ENCODE data around the gene STIM1.
"Not testable (repeated sequence)": the region's sequence is repeated elsewhere in the genome, so short reads cannot be mapped to it uniquely, and the experiment has no call there.

The STIM1 gene

GRCh38 chr11:4084406-4085125 lies 229.1 kb downstream of the STIM1 start:
- DNase-seq, result no peak

GRCh38 chr11:4085575-4085974 lies 230.1 kb downstream of the STIM1 start:
- no peak for DNase-seq

- no peak for DNase-seq
These were observed 231.3 kb downstream of the STIM1 start for GRCh38 chr11:4086575-4087353.

GRCh38 chr11:4087551-4087950 lies 232.1 kb downstream of the STIM1 start:
- DNase-seq, result no peak

- no peak for DNase-seq
These were observed 234.8 kb downstream of the STIM1 start for GRCh38 chr11:4090258-4090657.

- DNase-seq, result no peak
These were observed 236.6 kb downstream of the STIM1 start for GRCh38 chr11:4092026-4092425.

GRCh38 chr11:4093519-4094347 lies 238.3 kb downstream of the STIM1 start:
- no peak for DNase-seq

- peak; percentile 98 for DNase-seq
These were observed 239.2 kb downstream of the STIM1 start, which contains the start of gene RRM1 for GRCh38 chr11:4094348-4095291. RRM1 (plus strand) TSS chr11:4094799; CDS start chr11:4095013, 214 bp downstream.

- no peak for DNase-seq
These were observed 240.2 kb downstream of the STIM1 start for GRCh38 chr11:4095509-4096230.

GRCh38 chr11:4098026-4098621 lies 242.7 kb downstream of the STIM1 start:
- no peak for DNase-seq

GRCh38 chr11:4102711-4103110 lies 247.2 kb downstream of the STIM1 start:
- DNase-seq, result no peak

GRCh38 chr11:4103269-4103668 lies 247.8 kb downstream of the STIM1 start:
- DNase-seq, result no peak

GRCh38 chr11:4105916-4106315 lies 250.5 kb downstream of the STIM1 start:
- DNase-seq, result no peak

GRCh38 chr11:4111834-4112233 lies 256.4 kb downstream of the STIM1 start:
- DNase-seq, result no peak

GRCh38 chr11:4115128-4115527 lies 259.7 kb downstream of the STIM1 start:
- no peak for DNase-seq

GRCh38 chr11:4118107-4118506 lies 262.6 kb downstream of the STIM1 start:
- no peak for DNase-seq

GRCh38 chr11:4123218-4123617 lies 267.8 kb downstream of the STIM1 start:
- DNase-seq, result no peak

- no peak for DNase-seq
These were observed 269.7 kb downstream of the STIM1 start for GRCh38 chr11:4125141-4125540.

GRCh38 chr11:4127357-4127756 lies 271.9 kb downstream of the STIM1 start:
- no peak for DNase-seq

- DNase-seq, result not testable (repeated sequence)
These were observed 274.8 kb downstream of the STIM1 start for GRCh38 chr11:4130219-4130618.

GRCh38 chr11:4134806-4135205 lies 279.3 kb downstream of the STIM1 start:
- no peak for DNase-seq

All from NCI-H1105 (cell line).